T-cell (primary cell): ENCODE data around the gene RNF38. TPM values are rescaled to one million over a fixed set of nuclear protein-coding genes. Genes with fewer than 3 reads are reported as not detected.
A peak's percentile ranks its signal among the peaks of the same experiment; 100 is the strongest.
"Not testable (repeated sequence)": the region's sequence is repeated elsewhere in the genome, so short reads cannot be mapped to it uniquely, and the experiment has no call there.

Experiments
- ATAC-seq, 4 experiments: fragments of 200-7000 bp in 3 of 4; fragments of 150-1000 bp in 1 of 4; cut with Tn5 transposase; replicated peaks in 1 of 4; 1 replicate in 3 of 4; 2 replicates in 1 of 4; pipeline ENCODE4 v1.10.0; 2021; ENCODE audit warnings: moderate library complexity in 3 of 4, mild to moderate bottlenecking in 2 of 4, moderate number of reproducible peaks in 1 of 4
- CTCF ChIA-PET, 2 donors: fragments of 300-600 bp; sonication (Branson Sonifier 250); formaldehyde crosslinking; loops; one replicate each; lab custom pipeline; 2022; ENCODE audit warnings: antibody characterized with exemption in 2 of 2; lab: Charles Lee
- POLR2A ChIA-PET, 2 donors: fragments of 300-600 bp; sonication (Branson Sonifier 250); formaldehyde crosslinking; loops; one replicate each; lab custom pipeline; 2022; ENCODE audit warnings: antibody characterized with exemption in 2 of 2; lab: Charles Lee
- DNase-seq, 35 experiments: peaks; one replicate each; pipeline versions ENCODE4 v3.0.0 to v3.0.0-alpha.2; 2013 to 2023
- H3K27ac ChIP-seq: one replicate; pipeline ENCODE4 v1.5.1; 2013; ENCODE audit warnings: low read length
- H3K27me3 ChIP-seq, 2 experiments: replicated peaks in 1 of 2; 1 replicate in 1 of 2; 2 replicates in 1 of 2; pipeline versions ENCODE4 v1.6.1 to v1.7.0; 2013; ENCODE audit warnings: low read length in 1 of 2, mixed read lengths in 1 of 2; ENCODE audit not compliant: control insufficient read depth in 2 of 2, insufficient read depth in 2 of 2; ENCODE audit errors: extremely low read depth in 1 of 2
- H3K36me3 ChIP-seq, 2 donors: 1 replicate in 1 of 2; 2 replicates in 1 of 2; pipeline versions ENCODE4 v1.6.1 to v1.7.0; 2013; ENCODE audit warnings: low read length in 1 of 2; ENCODE audit not compliant: control insufficient read depth in 2 of 2, insufficient read depth in 1 of 2; ENCODE audit errors: extremely low read depth in 1 of 2
- H3K4me1 ChIP-seq, 2 experiments: 1 replicate in 1 of 2; 2 replicates in 1 of 2; pipeline versions ENCODE4 v1.6.1 to v1.7.0; 2013; ENCODE audit warnings: low read length in 2 of 2, mixed read lengths in 1 of 2; ENCODE audit not compliant: insufficient read depth in 2 of 2, control insufficient read depth in 1 of 2; ENCODE audit errors: extremely low read depth in 1 of 2
- H3K4me3 ChIP-seq, 2 donors: 1 replicate in 1 of 2; 2 replicates in 1 of 2; pipeline versions ENCODE4 v1.5.1 to v1.7.0; 2013; ENCODE audit warnings: mild to moderate bottlenecking in 2 of 2, low read length in 1 of 2, moderate library complexity in 1 of 2; ENCODE audit not compliant: control insufficient read depth in 1 of 2; ENCODE audit errors: extremely low read depth in 1 of 2
- H3K9me3 ChIP-seq: 2 replicates; pipeline ENCODE4 v1.7.0; 2013
- H3K27ac Mint-ChIP-seq, 2 donors: one replicate each; pipeline ENCODE4 v1.8.0; 2020 to 2021; ENCODE audit warnings: mild to moderate bottlenecking in 2 of 2, mixed read lengths in 2 of 2
- H3K27me3 Mint-ChIP-seq, 2 donors: one replicate each; pipeline ENCODE4 v1.8.0; 2021 to 2022; ENCODE audit warnings: mixed read lengths in 2 of 2
- H3K36me3 Mint-ChIP-seq: one replicate; pipeline ENCODE4 v1.8.0; 2021; ENCODE audit warnings: mixed read lengths
- H3K4me1 Mint-ChIP-seq, 3 donors: one replicate each; pipeline ENCODE4 v1.8.0; 2020 to 2022; ENCODE audit warnings: mixed read lengths in 3 of 3, mild to moderate bottlenecking in 1 of 3
- H3K4me3 Mint-ChIP-seq, 3 donors: one replicate each; pipeline ENCODE4 v1.8.0; 2020 to 2022; ENCODE audit warnings: mild to moderate bottlenecking in 3 of 3, mixed read lengths in 3 of 3, moderate library complexity in 3 of 3
- H3K9me3 Mint-ChIP-seq, 3 donors: one replicate each; pipeline ENCODE4 v1.8.0; 2020 to 2022; ENCODE audit warnings: mixed read lengths in 3 of 3
- WGBS: methylation state at CpG from one replicate; pipeline ENCODE4 v1.1.5; 2013; ENCODE audit warnings: missing lambda C conversion rate; ENCODE audit not compliant: insufficient coverage; 5-methylcytosine and 5-hydroxymethylcytosine counted together
- total RNA-seq, 35 experiments: library from RNA in 6 of 35; stranded (reverse) in 6 of 35; fragments of 120-200 nt in 1 of 35; gene quantifications; one replicate each; pipeline versions ENCODE4 v1.2.1 to v1.2.4 and lab custom pipeline; 2013 to 2026

RNF38 gene
- total RNA-seq, 5 donors from 2014 or later (not counting 1 experiment from before 2014, with no cell fraction given), result 61.0 to 92.3 (median 71.2) TPM

GRCh38 chr9:36392489-36392888 lies 7.6 kb downstream of the RNF38 start:
- no peak for ATAC-seq
- peaks cover 83 to 84% (median 83%) of the 10 kb centered on the region in 3 donors for H3K4me1 Mint-ChIP-seq

DNA sequence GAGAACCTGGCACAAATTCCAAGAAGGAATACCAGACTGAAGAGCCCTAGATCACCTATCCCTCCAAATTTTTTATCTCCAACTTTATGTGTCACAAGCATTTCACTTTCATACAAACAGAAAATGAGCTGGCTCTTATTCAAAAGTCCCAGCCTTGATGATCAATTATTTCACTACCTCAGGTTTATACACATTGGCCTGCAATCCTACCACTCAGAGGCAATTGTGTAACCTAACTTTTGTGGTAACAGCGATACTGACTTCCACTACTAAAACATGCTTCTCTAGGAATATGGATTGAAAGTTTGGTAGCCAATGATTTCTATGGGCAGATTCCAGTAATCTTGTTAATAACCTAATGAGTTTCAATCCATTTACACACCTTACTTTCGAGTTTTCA lies 10.5 kb downstream of the RNF38 start:
- H3K4me1 ChIP-seq, result peaks cover 5 to 8% of the 10 kb centered on the region in 2 experiments

More at GRCh38 chr9:36392489-36392888, 7.6 kb downstream of the RNF38 start:
- Histone ChIP-seq H3K4me3 (no peak overlapping the region), H3K27me3 (no peaks in the 10 kb centered on the region), H3K9me3 (no peaks in the 10 kb centered on the region), H3K27ac (no peak overlapping the region), H3K4me1 (peaks cover 6 to 15% of the 10 kb centered on the region in 2 experiments), H3K36me3 (peaks cover 0 to 16% of the 10 kb centered on the region in 2 donors)
- no peak overlapping the region for H3K4me3 Mint-ChIP-seq
- no peaks in the 10 kb centered on the region for H3K27me3 Mint-ChIP-seq
- H3K27ac Mint-ChIP-seq, result no peak overlapping the region
- peaks cover 36% of the 10 kb centered on the region for H3K36me3 Mint-ChIP-seq
- ChIA-PET POLR2A (interaction anchor here in 1 of 2 donors (0.6 kb wide), 1 partner anchor 835 kb away, joined by 6 read pairs; no protein-coding TSS in a partner anchor), CTCF (interaction anchor here (0.6 kb wide), 3 partner anchors 43 to 202 kb away, joined by 3 to 6 read pairs (median 3); no protein-coding TSS in a partner anchor)
- no CpG with 5 or more reads among the region's 1 CpG for WGBS
- no peaks in the 10 kb centered on the region for H3K9me3 Mint-ChIP-seq
- no peak for DNase-seq

GRCh38 chr9:36386396-36386965 lies 13.6 kb downstream of the RNF38 start:
- H3K27me3 ChIP-seq, H3K27me3 Mint-ChIP-seq, DNase-seq, ATAC-seq, H3K4me1 ChIP-seq, H3K4me3 ChIP-seq, H3K27ac ChIP-seq, CTCF ChIA-PET, H3K9me3 ChIP-seq, H3K27ac Mint-ChIP-seq, H3K4me3 Mint-ChIP-seq, H3K9me3 Mint-ChIP-seq: not testable (repeated sequence)
- peaks cover 52% of the 10 kb centered on the region for H3K36me3 Mint-ChIP-seq
- WGBS, result no CpG with 5 or more reads among the region's 7 CpGs
- POLR2A ChIA-PET, result interaction anchor here in 1 of 2 donors (0.6 kb wide), 1 partner anchor 31 kb away, joined by 4 read pairs; no protein-coding TSS in a partner anchor
- H3K4me1 Mint-ChIP-seq, result peaks cover 80 to 85% (median 85%) of the 10 kb centered on the region in 3 donors
- peaks cover 3 to 14% of the 10 kb centered on the region in 2 donors for H3K36me3 ChIP-seq

More for the DNA sequence above, 10.5 kb downstream of the RNF38 start:
- H3K27ac ChIP-seq, result no peak overlapping the region
- no peaks in the 10 kb centered on the region for H3K27me3 ChIP-seq
- H3K36me3 ChIP-seq, result peaks cover 3 to 17% of the 10 kb centered on the region in 2 donors
- DNase-seq (no peak), ATAC-seq (no peak)
- WGBS, result no CpG with 5 or more reads among the region's 2 CpGs
- ChIA-PET POLR2A (no interaction called here), CTCF (no interaction called here)
- Mint-ChIP-seq H3K4me1 (peaks cover 76 to 79% (median 76%) of the 10 kb centered on the region in 3 donors), H3K36me3 (peaks cover 41% of the 10 kb centered on the region), H3K27me3 (no peaks in the 10 kb centered on the region), H3K9me3 (no peaks in the 10 kb centered on the region), H3K27ac (no peak overlapping the region), H3K4me3 (no peak overlapping the region)
- no peak overlapping the region for H3K4me3 ChIP-seq
- H3K9me3 ChIP-seq, result no peaks in the 10 kb centered on the region

GRCh38 chr9:36382484-36382883 lies 17.6 kb downstream of the RNF38 start:
- Histone ChIP-seq H3K27ac (peak overlapping the region; percentile 0), H3K4me3 (no peak overlapping the region), H3K9me3 (no peaks in the 10 kb centered on the region), H3K4me1 (peaks cover 0 to 11% of the 10 kb centered on the region in 2 experiments), H3K36me3 (peaks cover 2 to 3% of the 10 kb centered on the region in 2 donors), H3K27me3 (no peaks in the 10 kb centered on the region)
- no peaks in the 10 kb centered on the region for H3K9me3 Mint-ChIP-seq
- H3K27ac Mint-ChIP-seq, result peak overlapping the region; percentile 22 to 39
- ATAC-seq (no peak), DNase-seq (no peak)
- peaks cover 33% of the 10 kb centered on the region for H3K36me3 Mint-ChIP-seq
- ChIA-PET CTCF (interaction anchor here in 1 of 2 donors (0.7 kb wide), 1 partner anchor 25 kb away, joined by 3 read pairs; no protein-coding TSS in a partner anchor), POLR2A (interaction anchor here (0.5 to 0.7 kb wide), 2 partner anchors 18 to 599 kb away, joined by 3 to 4 read pairs; partner anchors contain the start of gene RNF38 (in 1 of the 2))
- H3K4me3 Mint-ChIP-seq, result peak overlapping the region; percentile 24 to 70 (median 55)
- peaks cover 74 to 80% (median 76%) of the 10 kb centered on the region in 3 donors for H3K4me1 Mint-ChIP-seq
- no peaks in the 10 kb centered on the region for H3K27me3 Mint-ChIP-seq

DNA sequence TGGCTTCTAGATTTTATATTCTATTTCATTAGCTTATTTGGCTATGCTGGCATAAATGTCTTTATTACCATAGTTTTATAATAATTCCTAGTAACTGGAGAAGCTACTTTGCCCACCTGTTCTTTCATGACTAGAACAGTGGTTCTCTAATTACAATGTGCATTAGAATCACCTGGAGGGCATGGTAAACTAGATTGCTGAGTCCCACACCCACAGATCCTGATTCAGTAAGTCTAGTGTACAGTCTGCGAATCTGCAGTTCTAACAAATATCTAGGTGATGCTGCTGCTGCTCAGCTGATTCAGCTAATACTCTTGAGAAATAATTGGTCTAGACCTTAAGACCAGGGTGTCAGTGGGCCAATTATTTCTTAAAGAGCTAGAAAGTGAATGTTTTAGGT lies 35.5 kb downstream of the RNF38 start:
- H3K4me3 ChIP-seq, result no peak overlapping the region
- DNase-seq (no peak), ATAC-seq (no peak)
- POLR2A ChIA-PET, result no interaction called here
- no peak overlapping the region for H3K27ac Mint-ChIP-seq
- H3K4me1 Mint-ChIP-seq, result peaks cover 0 to 6% (median 3%) of the 10 kb centered on the region in 3 donors
- peaks cover 19% of the 10 kb centered on the region for H3K36me3 Mint-ChIP-seq
- H3K27me3 Mint-ChIP-seq, result no peaks in the 10 kb centered on the region
- H3K4me1 ChIP-seq, result no peaks in the 10 kb centered on the region
- H3K4me3 Mint-ChIP-seq, result no peak overlapping the region
- H3K9me3 ChIP-seq, result no peaks in the 10 kb centered on the region
- CTCF ChIA-PET, result no interaction called here
- H3K27ac ChIP-seq, result no peak overlapping the region
- H3K36me3 ChIP-seq, result peaks cover 6 to 51% of the 10 kb centered on the region in 2 donors
- WGBS, result no CpG with 5 or more reads among the region's 1 CpG
- H3K9me3 Mint-ChIP-seq, result no peaks in the 10 kb centered on the region
- no peaks in the 10 kb centered on the region for H3K27me3 ChIP-seq

DNA sequence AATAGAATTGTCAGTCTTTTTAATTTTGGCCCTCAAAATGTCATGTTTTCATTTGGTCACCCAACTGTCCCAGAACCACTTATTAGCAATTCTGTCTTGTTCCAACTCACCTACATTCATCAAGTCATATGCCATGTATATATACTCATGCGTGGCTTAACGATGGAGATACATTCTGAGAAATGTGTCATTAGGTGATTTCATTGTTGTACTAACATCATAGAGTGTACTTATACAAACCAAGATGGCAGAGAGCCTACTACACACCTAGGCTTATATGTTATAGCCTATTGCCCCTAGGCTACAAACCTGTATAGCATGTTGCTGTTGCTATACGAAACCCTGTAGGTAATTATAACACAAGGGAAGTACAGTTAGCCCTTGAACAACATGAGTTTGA lies 36.6 kb downstream of the RNF38 start:
- no peaks in the 10 kb centered on the region for H3K9me3 Mint-ChIP-seq
- H3K27me3 ChIP-seq, result no peaks in the 10 kb centered on the region
- no peak overlapping the region for H3K4me3 Mint-ChIP-seq
- H3K27ac Mint-ChIP-seq, result no peak overlapping the region
- peaks cover 12% of the 10 kb centered on the region for H3K36me3 Mint-ChIP-seq
- ChIA-PET CTCF (no interaction called here), POLR2A (no interaction called here)
- ATAC-seq (no peak), DNase-seq (no peak)
- no peaks in the 10 kb centered on the region for H3K27me3 Mint-ChIP-seq
- no peaks in the 10 kb centered on the region for H3K9me3 ChIP-seq
- WGBS, result no CpG with 5 or more reads among the region's 3 CpGs
- H3K4me3 ChIP-seq, result no peak overlapping the region
- H3K4me1 Mint-ChIP-seq, result peaks cover under 1 to 7% (median 3%) of the 10 kb centered on the region in 3 donors
- no peak overlapping the region for H3K27ac ChIP-seq
- H3K4me1 ChIP-seq, result no peaks in the 10 kb centered on the region
- peaks cover 3 to 39% of the 10 kb centered on the region in 2 donors for H3K36me3 ChIP-seq
